Astrocyte (in vitro differentiated cells and primary cell): ENCODE measurements around the gene ANKRD33B. TPM values are rescaled to one million over a fixed set of nuclear protein-coding genes. Genes with fewer than 3 reads are reported as not detected.

Source experiments
- DNase-seq: peaks from one replicate; pipeline ENCODE4 v3.0.0-alpha.2; 2010; ENCODE audit warnings: low read depth
- FAIRE-seq: peaks from 2 replicates; lab custom pipeline; 2011; peaks lifted over from hg19 to GRCh38; lab: Jason Lieb, UNC
- H2AFZ ChIP-seq: 2 replicates; pipeline ENCODE4 v1.6.0; 2012; ENCODE audit warnings: low read depth, low read length, inconsistent platforms
- H3K27ac ChIP-seq: 2 replicates; pipeline ENCODE4 v1.5.1; 2011; ENCODE audit warnings: low read depth, low read length, inconsistent platforms
- H3K27me3 ChIP-seq: 2 replicates; pipeline ENCODE4 v1.6.0; 2011; ENCODE audit warnings: low read length, inconsistent platforms; ENCODE audit not compliant: insufficient read depth
- H3K36me3 ChIP-seq: 2 replicates; pipeline ENCODE4 v1.5.1; 2011; ENCODE audit warnings: low read length, inconsistent platforms; ENCODE audit not compliant: insufficient read depth
- H3K4me1 ChIP-seq: 2 replicates; pipeline ENCODE4 v1.5.1; 2011; ENCODE audit warnings: low read length, inconsistent platforms; ENCODE audit not compliant: insufficient read depth
- H3K4me2 ChIP-seq: 2 replicates; pipeline ENCODE4 v1.6.0; 2012; ENCODE audit warnings: low read length, inconsistent platforms
- H3K4me3 ChIP-seq: 2 replicates; pipeline ENCODE4 v1.5.1; 2011; ENCODE audit warnings: low read depth, mild to moderate bottlenecking, low read length, inconsistent platforms; ENCODE audit not compliant: insufficient read depth
- H3K79me2 ChIP-seq: 2 replicates; pipeline ENCODE4 v1.6.0; 2012; ENCODE audit warnings: mild to moderate bottlenecking, low read length, inconsistent platforms; ENCODE audit not compliant: insufficient read depth
- H3K9ac ChIP-seq: 2 replicates; pipeline ENCODE4 v1.6.0; 2012; ENCODE audit warnings: mild to moderate bottlenecking, low read length, inconsistent platforms
- H3K9me3 ChIP-seq: 2 replicates; pipeline ENCODE4 v1.5.1; 2012; ENCODE audit warnings: low read depth, mild to moderate bottlenecking, low read length, inconsistent platforms; ENCODE audit not compliant: insufficient read depth
- H4K20me1 ChIP-seq: 2 replicates; pipeline ENCODE4 v1.6.0; 2012; ENCODE audit warnings: low read length, inconsistent platforms; ENCODE audit not compliant: insufficient read depth
- H3K27ac Mint-ChIP-seq: one replicate; pipeline ENCODE4 v1.8.0; 2021; ENCODE audit warnings: mild to moderate bottlenecking, mixed read lengths; ENCODE audit not compliant: unreplicated experiment
- H3K27me3 Mint-ChIP-seq: one replicate; pipeline ENCODE4 v1.8.0; 2021; ENCODE audit warnings: low read depth, mixed read lengths; ENCODE audit not compliant: unreplicated experiment
- H3K36me3 Mint-ChIP-seq: one replicate; pipeline ENCODE4 v1.8.0; 2021; ENCODE audit warnings: low read depth, mixed read lengths; ENCODE audit not compliant: unreplicated experiment
- H3K4me1 Mint-ChIP-seq: one replicate; pipeline ENCODE4 v1.8.0; 2021; ENCODE audit warnings: low read depth, mixed read lengths; ENCODE audit not compliant: unreplicated experiment
- H3K4me3 Mint-ChIP-seq: one replicate; pipeline ENCODE4 v1.8.0; 2021; ENCODE audit warnings: mild to moderate bottlenecking, moderate library complexity, mixed read lengths; ENCODE audit not compliant: unreplicated experiment
- H3K9me3 Mint-ChIP-seq: one replicate; pipeline ENCODE4 v1.8.0; 2021; ENCODE audit warnings: mild to moderate bottlenecking, mixed read lengths; ENCODE audit not compliant: unreplicated experiment
- EZH2 ChIP-seq: IDR thresholded peaks from 2 replicates; pipeline ENCODE4 v1.6.1; 2012; ENCODE audit warnings: mild to moderate bottlenecking, low read length, inconsistent platforms; ENCODE audit not compliant: insufficient read depth
- total RNA-seq: library from RNA; stranded (reverse); gene quantifications from 2 replicates; pipeline ENCODE4 v1.2.1, GENCODE V29; 2021
- TF ChIP-seq, protein P1 (sequence below): IDR thresholded peaks from 2 replicates; pipeline ENCODE4 v1.5.1; 2011; ENCODE audit warnings: low read depth, mild to moderate bottlenecking, inconsistent platforms, low read length, moderate library complexity; ENCODE audit not compliant: insufficient read depth

ANKRD33B gene
- total RNA-seq, 1 donor from 2014 or later, result 22.7 TPM

DNA sequence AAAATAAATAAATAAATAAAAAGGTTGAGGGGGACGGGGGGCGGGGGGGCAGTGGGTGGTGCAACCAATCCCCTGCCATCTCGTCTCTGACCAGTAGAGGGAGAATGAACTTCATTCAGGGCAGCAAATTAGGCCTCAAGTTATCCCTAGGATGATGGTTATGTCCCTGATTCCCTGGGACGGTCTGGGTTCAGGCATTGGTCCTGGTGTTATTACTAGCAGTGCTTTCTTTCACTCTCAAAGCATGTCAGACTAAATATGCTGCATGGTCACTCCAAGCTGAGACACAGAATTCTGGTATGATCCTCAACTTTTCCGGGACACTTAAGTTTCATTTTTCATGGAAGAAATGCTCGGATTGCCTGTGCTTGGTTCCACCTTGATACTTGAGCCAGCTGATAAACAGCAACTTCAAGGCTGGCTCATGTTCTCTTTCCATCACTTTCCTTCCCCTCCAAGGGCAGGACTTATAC, 137.7 kb downstream of the ANKRD33B start:
- H3K4me1 Mint-ChIP-seq, result peaks cover 83% of the 10 kb centered on the region
- peak overlapping the region; percentile 98 for H3K27ac Mint-ChIP-seq
- H3K27me3 ChIP-seq, result no peaks in the 10 kb centered on the region
- peaks cover 55% of the 10 kb centered on the region for H3K4me1 ChIP-seq
- peaks cover 62% of the 10 kb centered on the region for H3K79me2 ChIP-seq
- TF ChIP-seq, protein P1, sequence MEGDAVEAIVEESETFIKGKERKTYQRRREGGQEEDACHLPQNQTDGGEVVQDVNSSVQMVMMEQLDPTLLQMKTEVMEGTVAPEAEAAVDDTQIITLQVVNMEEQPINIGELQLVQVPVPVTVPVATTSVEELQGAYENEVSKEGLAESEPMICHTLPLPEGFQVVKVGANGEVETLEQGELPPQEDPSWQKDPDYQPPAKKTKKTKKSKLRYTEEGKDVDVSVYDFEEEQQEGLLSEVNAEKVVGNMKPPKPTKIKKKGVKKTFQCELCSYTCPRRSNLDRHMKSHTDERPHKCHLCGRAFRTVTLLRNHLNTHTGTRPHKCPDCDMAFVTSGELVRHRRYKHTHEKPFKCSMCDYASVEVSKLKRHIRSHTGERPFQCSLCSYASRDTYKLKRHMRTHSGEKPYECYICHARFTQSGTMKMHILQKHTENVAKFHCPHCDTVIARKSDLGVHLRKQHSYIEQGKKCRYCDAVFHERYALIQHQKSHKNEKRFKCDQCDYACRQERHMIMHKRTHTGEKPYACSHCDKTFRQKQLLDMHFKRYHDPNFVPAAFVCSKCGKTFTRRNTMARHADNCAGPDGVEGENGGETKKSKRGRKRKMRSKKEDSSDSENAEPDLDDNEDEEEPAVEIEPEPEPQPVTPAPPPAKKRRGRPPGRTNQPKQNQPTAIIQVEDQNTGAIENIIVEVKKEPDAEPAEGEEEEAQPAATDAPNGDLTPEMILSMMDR, result peak; percentile 34
- no peak for TF ChIP-seq EZH2
- no peaks in the 10 kb centered on the region for H3K9me3 Mint-ChIP-seq
- H3K36me3 ChIP-seq, result no peaks in the 10 kb centered on the region
- peaks cover 8% of the 10 kb centered on the region for H3K36me3 Mint-ChIP-seq
- DNase-seq (peak; percentile 45), FAIRE-seq (no peak)
- H3K4me2 ChIP-seq, result peak overlapping the region; percentile 69
- peak overlapping the region; percentile 91 for H3K27ac ChIP-seq
- no peak overlapping the region for H2AFZ ChIP-seq
- H3K4me3 ChIP-seq, result no peak overlapping the region
- no peaks in the 10 kb centered on the region for H3K9me3 ChIP-seq
- H3K27me3 Mint-ChIP-seq, result no peaks in the 10 kb centered on the region
- peaks cover 34% of the 10 kb centered on the region for H4K20me1 ChIP-seq
- H3K9ac ChIP-seq, result peak overlapping the region; percentile 69
- H3K4me3 Mint-ChIP-seq, result peak overlapping the region; percentile 56

DNA sequence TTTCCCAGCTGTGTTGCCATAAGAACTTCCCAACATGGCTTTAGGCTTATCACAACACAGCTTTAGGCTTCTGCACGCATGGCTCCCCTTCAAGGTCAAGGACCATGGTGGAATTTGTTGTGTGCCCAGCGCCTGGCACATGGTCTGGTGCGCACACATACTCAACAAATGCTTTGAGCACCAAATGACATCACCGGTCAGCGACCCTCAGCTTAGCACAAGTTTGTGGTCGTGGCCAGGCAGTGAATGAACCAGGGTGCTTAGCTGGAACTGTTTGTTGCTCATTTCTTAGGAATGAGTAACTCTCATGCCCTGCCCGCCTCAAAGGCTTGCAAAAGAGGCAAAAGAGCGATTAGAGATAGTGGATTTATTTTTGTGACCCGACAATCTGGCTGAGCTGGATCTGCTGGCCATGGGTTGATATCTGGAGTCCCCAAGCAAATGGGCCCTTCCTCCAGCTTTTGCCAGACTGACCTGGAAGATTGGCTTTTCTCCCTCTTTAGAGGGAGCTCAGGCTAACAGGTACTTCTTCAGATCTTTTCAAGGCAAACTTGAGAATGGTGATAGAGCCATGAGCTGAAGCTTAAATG, 138.3 kb downstream of the ANKRD33B start:
- Mint-ChIP-seq H3K27me3 (no peaks in the 10 kb centered on the region), H3K27ac (peak overlapping the region; percentile 98), H3K4me3 (peak overlapping the region; percentile 56), H3K4me1 (peaks cover 82% of the 10 kb centered on the region), H3K9me3 (no peaks in the 10 kb centered on the region), H3K36me3 (peaks cover 8% of the 10 kb centered on the region)
- no peak overlapping the region for H2AFZ ChIP-seq
- peak overlapping the region; percentile 91 for H3K27ac ChIP-seq
- DNase-seq (peak; percentile 99), FAIRE-seq (no peak)
- peak overlapping the region; percentile 69 for H3K4me2 ChIP-seq
- peak overlapping the region; percentile 69 for H3K9ac ChIP-seq
- peaks cover 60% of the 10 kb centered on the region for H3K4me1 ChIP-seq
- H3K27me3 ChIP-seq, result no peaks in the 10 kb centered on the region
- no peak overlapping the region for H3K4me3 ChIP-seq
- no peaks in the 10 kb centered on the region for H3K36me3 ChIP-seq
- H3K9me3 ChIP-seq, result no peaks in the 10 kb centered on the region
- no peak for TF ChIP-seq EZH2
- TF ChIP-seq, protein P1, result no peak
- H3K79me2 ChIP-seq, result peaks cover 62% of the 10 kb centered on the region
- H4K20me1 ChIP-seq, result peaks cover 39% of the 10 kb centered on the region

DNA sequence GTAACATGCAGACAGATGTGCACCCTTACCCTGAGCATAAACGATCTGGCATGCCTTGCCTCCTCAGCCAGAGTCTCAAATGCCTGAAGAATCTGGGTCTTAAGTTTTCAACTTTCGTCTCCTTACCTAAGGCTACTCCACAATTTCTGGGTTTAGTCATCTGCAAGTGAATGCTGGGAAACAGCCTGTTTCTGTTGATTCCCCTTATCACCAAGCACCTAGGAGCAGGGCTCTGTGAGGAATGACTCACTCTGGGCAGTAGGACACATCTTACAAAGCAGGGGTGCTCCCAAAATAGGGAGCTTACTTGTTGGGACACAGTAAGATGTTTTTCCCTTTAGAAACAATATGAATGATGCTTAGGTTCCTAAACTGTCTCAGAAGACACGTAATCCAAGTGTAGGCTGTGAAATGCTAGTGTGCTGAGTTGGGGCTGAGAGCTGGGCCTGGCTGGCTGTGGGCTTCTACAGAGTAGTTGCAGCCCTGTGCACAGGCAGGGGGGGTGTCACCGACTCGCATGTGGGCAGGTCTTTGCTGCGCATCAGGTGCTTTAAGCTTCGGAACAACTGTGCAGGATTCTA, 139.1 kb downstream of the ANKRD33B start:
- H3K4me2 ChIP-seq, result peak overlapping the region; percentile 69
- no peak overlapping the region for H2AFZ ChIP-seq
- FAIRE-seq, result no peak
- H3K4me1 ChIP-seq, result peaks cover 68% of the 10 kb centered on the region
- no peaks in the 10 kb centered on the region for H3K9me3 ChIP-seq
- Mint-ChIP-seq H3K36me3 (peaks cover 8% of the 10 kb centered on the region), H3K4me1 (peaks cover 79% of the 10 kb centered on the region), H3K27me3 (no peaks in the 10 kb centered on the region), H3K4me3 (no peak overlapping the region), H3K9me3 (no peaks in the 10 kb centered on the region), H3K27ac (peak overlapping the region; percentile 98)
- no peak for TF ChIP-seq EZH2
- TF ChIP-seq, protein P1, result no peak
- DNase-seq, result peak; percentile 79
- no peak overlapping the region for H3K4me3 ChIP-seq
- H3K27me3 ChIP-seq, result no peaks in the 10 kb centered on the region
- no peaks in the 10 kb centered on the region for H3K36me3 ChIP-seq
- H3K27ac ChIP-seq, result peak overlapping the region; percentile 91
- H3K9ac ChIP-seq, result peak overlapping the region; percentile 58
- peaks cover 59% of the 10 kb centered on the region for H3K79me2 ChIP-seq
- peaks cover 45% of the 10 kb centered on the region for H4K20me1 ChIP-seq
